HL-60 (cell line): ENCODE measurements around the gene ZNF205.
"Not testable (repeated sequence)": the region's sequence is repeated elsewhere in the genome, so short reads cannot be mapped to it uniquely, and the experiment has no call there.

Source experiments
- DNase-seq, 2 experiments: peaks; one replicate each; pipeline ENCODE4 v3.0.0-alpha.2; 2010 to 2020; ENCODE audit warnings: low read depth in 1 of 2, low spot score in 1 of 2
- H3K27ac ChIP-seq: fragments of 250-450 bp; sonication (Bioruptor Pico); replicated peaks from 2 replicates; pipeline ENCODE4 v1.5.1; 2020; ENCODE audit warnings: mild to moderate bottlenecking, moderate library complexity
- H3K27me3 ChIP-seq: fragments of 250-450 bp; sonication (Bioruptor Pico); 2 replicates; pipeline ENCODE4 v1.5.1; 2021; ENCODE audit warnings: mild to moderate bottlenecking, moderate library complexity; ENCODE audit not compliant: insufficient read depth, poor library complexity, severe bottlenecking
- H3K4me3 ChIP-seq: replicated peaks from 2 replicates; pipeline ENCODE4 v1.5.1; 2011; ENCODE audit warnings: mild to moderate bottlenecking, control low read depth, low read length; ENCODE audit not compliant: insufficient read depth
- CTCF ChIP-seq: IDR thresholded peaks from one replicate; pipeline ENCODE4 v1.5.1; 2011; ENCODE audit warnings: low read length, control low read depth, inconsistent platforms; ENCODE audit not compliant: insufficient read depth
- GABPA ChIP-seq: IDR thresholded peaks from 2 replicates; pipeline ENCODE4 v1.6.1; 2012; ENCODE audit warnings: low read depth
- POLR2AphosphoS5 ChIP-seq: IDR thresholded peaks from 2 replicates; pipeline ENCODE4 v1.6.1; 2012; ENCODE audit warnings: low read depth
- SPI1 ChIP-seq: IDR thresholded peaks from 2 replicates; pipeline ENCODE4 v1.6.1; 2012; ENCODE audit warnings: low read depth, mild to moderate bottlenecking, borderline replicate concordance
- TF ChIP-seq, protein P1 (sequence below): IDR thresholded peaks from 2 replicates; pipeline ENCODE4 v1.6.1; 2012; ENCODE audit warnings: low read depth; ENCODE audit not compliant: insufficient replicate concordance

The ZNF205 gene

DNA sequence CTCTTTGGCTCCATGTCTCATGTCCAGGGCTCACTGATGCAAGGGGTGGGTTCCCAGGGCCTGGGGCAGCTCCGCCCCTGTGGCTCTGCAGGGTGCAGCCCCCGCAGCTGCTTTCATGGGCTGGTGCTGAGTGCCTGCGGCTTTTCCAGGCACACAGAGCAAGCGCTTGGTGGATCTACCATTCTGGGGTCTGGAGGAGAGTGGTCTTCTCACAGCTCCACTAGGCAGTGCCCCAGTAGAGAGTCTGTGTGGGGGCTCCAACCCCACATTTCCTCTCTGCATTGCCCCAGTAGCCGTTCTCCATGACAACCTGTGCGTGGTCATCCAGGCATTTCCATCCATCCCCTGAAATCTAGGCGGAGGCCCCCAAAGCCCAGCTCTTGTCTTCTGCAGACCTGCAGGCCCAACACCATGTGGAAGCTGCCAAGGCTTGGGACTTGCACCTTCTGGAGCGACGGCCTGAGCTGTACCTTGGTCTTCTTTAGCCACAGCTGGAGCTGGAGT is 41.7 kb upstream of the ZNF205 start:
- DNase-seq: no peak
- Histone ChIP-seq H3K27me3 (no peaks in the 10 kb centered on the region), H3K4me3 (no peak overlapping the region), H3K27ac (no peak overlapping the region)
- no peak for TF ChIP-seq CTCF
- no peak for TF ChIP-seq POLR2AphosphoS5
- TF ChIP-seq, protein P1, sequence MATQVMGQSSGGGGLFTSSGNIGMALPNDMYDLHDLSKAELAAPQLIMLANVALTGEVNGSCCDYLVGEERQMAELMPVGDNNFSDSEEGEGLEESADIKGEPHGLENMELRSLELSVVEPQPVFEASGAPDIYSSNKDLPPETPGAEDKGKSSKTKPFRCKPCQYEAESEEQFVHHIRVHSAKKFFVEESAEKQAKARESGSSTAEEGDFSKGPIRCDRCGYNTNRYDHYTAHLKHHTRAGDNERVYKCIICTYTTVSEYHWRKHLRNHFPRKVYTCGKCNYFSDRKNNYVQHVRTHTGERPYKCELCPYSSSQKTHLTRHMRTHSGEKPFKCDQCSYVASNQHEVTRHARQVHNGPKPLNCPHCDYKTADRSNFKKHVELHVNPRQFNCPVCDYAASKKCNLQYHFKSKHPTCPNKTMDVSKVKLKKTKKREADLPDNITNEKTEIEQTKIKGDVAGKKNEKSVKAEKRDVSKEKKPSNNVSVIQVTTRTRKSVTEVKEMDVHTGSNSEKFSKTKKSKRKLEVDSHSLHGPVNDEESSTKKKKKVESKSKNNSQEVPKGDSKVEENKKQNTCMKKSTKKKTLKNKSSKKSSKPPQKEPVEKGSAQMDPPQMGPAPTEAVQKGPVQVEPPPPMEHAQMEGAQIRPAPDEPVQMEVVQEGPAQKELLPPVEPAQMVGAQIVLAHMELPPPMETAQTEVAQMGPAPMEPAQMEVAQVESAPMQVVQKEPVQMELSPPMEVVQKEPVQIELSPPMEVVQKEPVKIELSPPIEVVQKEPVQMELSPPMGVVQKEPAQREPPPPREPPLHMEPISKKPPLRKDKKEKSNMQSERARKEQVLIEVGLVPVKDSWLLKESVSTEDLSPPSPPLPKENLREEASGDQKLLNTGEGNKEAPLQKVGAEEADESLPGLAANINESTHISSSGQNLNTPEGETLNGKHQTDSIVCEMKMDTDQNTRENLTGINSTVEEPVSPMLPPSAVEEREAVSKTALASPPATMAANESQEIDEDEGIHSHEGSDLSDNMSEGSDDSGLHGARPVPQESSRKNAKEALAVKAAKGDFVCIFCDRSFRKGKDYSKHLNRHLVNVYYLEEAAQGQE: no peak
- no peak for TF ChIP-seq GABPA
- no peak for TF ChIP-seq SPI1

DNA sequence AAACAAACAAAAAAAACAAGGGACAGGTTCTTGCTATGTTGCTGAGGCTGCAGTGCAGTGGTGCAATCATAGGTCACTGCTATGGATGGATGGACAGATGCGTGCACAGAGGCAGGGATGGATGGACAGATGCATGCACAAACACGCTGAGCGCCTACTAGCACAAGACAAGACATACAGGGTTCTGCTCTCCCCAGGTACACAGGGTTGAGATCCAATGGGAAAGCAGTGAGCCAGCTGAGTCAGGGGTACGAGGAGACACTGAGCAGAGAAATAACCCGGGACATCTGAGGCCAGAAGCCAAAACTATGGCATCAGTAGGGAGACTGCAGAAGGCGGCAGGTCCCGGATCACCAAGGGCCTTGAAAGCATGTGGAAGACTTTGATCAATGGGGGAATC is 40.7 kb upstream of the ZNF205 start:
- no peak for DNase-seq
- no peak for TF ChIP-seq SPI1
- TF ChIP-seq, protein P1: no peak
- TF ChIP-seq GABPA: no peak
- no peak for TF ChIP-seq POLR2AphosphoS5
- TF ChIP-seq CTCF: no peak
- H3K27ac ChIP-seq: no peak overlapping the region
- no peaks in the 10 kb centered on the region for H3K27me3 ChIP-seq
- H3K4me3 ChIP-seq: no peak overlapping the region

- H3K4me3 ChIP-seq, H3K27ac ChIP-seq: not testable (repeated sequence)
- peak in 1 of 2 experiments; percentile 53 for DNase-seq
These were observed 40.2 kb upstream of the ZNF205 start for GRCh38 chr16:3072148-3072547.

DNA sequence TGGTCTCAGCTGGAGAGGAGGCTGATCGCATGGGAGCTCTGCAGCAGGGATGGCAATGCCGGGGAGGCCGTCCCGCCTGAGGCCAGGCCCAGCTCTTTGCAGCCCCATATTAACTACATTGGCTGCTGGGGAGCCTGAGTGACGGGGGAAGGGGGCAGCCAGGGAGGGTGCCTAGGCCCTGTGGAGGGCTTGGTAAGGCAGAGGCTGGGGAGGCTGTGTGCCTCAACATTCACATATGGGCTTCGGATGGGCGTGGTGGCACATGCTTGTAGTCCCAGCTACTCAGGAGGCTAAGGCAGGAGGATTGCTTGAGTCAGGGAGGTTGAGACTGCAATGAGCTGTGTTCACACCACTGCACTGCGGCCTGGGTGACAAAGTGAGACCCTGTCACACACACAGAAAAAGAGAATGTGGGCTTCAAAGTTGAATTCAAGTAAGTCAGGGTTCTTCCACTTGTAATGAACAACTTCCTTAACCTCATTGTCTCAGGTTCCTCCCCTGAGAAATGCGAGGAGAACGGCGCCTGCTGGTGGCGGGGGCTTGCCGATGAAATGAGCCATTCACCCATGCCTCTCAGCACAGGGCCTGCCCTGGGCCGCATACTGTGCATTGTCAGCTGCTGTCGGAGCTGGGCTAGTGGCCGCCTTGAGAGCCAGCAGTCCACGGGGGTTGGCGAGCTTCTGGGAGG is 39.7 kb upstream of the ZNF205 start:
- H3K27ac ChIP-seq, H3K4me3 ChIP-seq, DNase-seq, H3K27me3 ChIP-seq: not testable (repeated sequence)

More at GRCh38 chr16:3072148-3072547, 40.2 kb upstream of the ZNF205 start:
- H3K27me3 ChIP-seq: not testable (repeated sequence)

DNA sequence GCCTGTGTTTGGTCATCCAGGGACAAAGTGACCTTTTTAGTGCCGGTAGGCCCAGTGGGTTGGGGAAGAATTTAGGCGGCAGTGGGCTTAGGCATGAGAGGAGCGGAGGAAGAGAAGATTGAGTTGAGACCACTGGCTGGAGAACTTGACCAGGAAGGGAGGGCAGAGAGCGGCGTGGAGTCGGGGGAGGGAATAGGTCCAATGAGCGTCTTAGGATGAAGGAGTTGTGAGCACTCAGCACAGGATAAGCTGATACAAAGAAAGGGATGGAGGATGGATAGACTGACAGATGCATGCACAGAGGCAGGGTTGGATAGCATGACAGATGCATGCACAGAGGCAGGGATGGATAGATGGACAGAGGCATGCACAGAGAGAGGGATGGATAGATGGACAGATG is 38.9 kb upstream of the ZNF205 start:
- no peak for DNase-seq
- H3K27ac ChIP-seq: peak overlapping the region; percentile 29; the same call in 1 of the 2 replicates
- no peaks in the 10 kb centered on the region for H3K27me3 ChIP-seq
- TF ChIP-seq, protein P1: no peak
- TF ChIP-seq CTCF: no peak
- no peak overlapping the region for H3K4me3 ChIP-seq
